Nucleus accumbens (tissue), 56 donors: ENCODE results near the gene CST7.
"Not testable (repeated sequence)": the region's sequence is repeated elsewhere in the genome, so short reads cannot be mapped to it uniquely, and the experiment has no call there.

Experiments used
- DNase-seq, 56 donors: peaks; one replicate each; lab custom pipeline; 2025; lab: John Stamatoyannopoulos, UW

Gene CST7

DNA sequence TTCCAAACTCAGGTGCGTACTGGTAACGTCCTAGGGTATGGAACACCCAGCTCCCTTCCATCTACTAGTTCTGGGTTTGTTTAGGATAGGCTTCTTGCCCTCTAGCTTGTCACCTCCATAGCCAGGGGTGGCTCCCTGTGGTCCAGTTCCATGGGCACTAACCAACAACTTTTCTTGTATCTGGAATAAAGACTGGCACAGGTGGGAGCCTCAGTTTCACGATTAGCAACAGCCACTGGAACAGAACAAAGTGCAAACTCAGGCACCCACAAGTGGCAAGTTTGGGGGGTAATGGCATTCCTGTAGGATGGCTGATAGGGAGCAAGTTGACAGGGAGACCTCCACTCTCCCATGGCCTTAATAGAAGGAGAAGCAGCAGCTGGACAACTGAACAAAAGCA, 49.1 kb downstream of the CST7 start:
- DNase-seq: no peak

DNA sequence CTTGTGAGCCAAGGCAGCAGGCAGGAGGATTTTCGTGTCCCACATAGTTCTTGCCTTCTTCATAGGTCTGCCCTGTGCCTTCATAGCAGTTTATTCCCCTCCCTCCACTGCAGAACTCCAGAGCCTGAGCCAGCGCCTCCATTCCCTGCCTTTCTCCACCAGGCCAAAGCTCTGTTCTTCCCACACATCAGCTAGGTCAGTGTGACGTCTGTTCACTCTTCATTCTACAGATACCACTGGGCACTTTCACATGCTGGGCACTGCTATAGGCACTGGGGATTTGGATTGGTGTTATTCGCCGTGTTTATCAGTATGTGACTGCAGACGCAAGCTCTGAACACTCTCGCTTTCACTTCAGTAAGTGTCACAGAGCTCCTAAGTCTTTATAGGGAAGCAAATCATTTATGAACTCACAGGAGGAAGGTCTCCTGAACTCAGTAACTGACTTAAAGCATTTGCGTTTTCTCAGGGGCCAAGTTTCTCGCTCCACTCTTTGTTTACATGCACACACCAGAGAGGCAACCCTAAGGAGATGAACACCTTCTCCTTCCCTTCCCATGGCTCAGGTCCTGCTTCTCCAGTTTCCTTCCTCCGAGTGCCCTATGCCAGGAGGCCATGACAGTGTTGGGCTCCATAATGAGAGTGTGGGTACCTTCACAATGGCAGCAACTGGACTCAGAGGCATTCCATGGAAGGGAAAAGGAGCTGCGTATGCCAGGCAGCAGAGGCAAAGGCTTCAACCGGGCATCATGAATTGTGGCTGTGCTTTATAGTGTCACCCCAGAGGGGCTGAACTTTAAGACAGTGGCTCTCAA, 49.8 kb downstream of the CST7 start:
- DNase-seq: no peak

DNA sequence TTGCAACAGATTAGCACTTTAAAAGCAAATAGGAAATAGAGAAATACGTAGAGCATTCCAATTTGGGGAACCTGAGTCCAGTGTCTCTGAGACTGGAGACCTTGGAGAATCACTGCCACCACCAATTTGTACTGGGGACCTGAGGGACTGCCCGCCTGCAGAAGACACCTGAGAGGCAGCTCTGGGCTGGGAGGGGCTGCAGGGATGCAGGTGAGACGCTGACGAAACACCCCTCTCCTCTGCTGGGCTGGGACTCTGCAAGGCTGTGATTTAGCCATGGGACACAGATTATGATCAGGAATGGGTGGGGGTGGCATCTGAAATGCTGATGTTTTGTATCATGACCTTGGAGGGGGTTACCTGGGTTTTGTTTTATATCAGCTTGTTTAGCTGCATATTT, 50.5 kb downstream of the CST7 start:
- no peak for DNase-seq

DNA sequence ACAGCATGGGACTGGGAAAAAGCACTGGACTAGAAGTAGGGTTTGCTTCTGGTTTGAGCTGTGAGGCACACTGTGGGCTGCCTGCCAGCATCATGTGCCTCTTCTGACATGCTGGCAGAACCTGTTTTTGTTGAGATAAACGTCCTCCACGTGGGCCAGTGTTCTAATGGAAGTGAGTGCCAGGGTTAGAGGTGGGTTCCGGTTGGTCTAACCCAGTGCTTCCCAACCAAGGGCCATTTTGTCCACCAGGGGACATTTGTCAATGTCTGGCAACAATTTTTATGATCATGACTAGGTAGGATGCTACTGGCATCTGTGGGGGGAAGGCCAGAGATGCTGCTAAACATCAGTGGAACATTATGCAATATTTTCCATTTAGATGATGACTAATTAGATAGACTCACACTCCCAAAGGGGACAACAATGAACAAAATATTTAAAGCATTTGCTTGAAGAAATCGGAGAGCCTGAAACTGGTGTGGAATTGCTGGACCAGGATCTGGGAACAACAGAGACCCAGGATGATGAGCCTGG, 51.3 kb downstream of the CST7 start:
- peak in 6 of 56 donors; percentile 19 to 53 (median 30) for DNase-seq

DNA sequence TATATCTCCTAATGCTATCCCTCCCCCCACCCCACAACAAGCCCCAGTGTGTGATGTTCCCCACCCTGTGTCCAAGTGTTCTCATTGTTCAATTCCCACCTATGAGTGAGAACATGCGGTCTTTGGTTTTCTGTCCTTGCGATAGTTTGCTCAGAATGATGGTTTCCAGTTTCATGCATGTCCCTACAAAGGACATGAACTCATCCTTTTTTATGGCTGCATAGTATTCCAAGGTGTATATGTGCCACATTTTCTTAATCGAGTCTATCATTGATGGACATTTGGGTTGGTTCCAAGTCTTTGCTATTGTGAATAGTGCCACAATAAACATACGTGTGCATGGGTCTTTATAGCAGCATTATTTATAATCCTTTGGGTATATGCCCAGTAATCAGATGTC, 52.3 kb downstream of the CST7 start:
- DNase-seq: not testable (repeated sequence)

DNA sequence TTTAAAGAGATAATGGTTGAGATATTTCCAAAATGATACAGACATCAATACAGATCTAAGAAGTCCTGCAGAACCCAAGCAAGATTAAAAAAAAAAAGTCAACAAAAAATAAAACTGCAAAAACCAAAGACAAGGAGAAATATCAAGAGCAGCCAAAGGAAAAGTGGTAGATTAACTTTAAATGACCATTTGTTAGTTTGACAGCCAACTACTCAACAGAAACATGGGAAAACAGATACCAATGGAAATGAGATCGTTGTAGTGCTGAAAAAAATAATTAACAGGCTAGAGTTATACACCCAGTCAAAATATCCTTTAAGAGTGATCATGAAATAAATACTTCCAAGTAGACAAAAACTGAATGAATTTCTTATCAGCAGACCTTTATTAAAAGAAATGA, 53.9 kb downstream of the CST7 start:
- no peak for DNase-seq

DNA sequence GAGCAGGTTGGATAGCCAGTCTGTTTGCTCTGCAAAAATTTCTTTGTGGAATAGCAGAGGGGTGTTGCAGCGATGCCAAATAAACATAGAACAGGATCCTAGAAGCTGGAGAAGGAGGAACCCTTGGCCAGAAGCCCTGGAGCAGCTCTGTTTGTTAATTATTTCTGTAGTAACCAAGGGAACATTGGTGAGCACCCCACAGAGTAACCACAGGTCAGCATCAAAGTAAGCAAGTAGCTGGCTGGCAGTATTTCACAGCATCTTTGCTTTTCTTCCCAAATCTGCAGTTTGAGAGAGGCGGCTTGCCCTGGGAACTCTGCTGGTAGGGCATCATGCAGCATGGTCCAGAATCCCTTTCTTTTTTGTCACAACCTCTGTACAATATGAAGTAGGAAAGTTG, 56.2 kb downstream of the CST7 start:
- peak in 11 of 56 donors; percentile 22 to 64 (median 47) for DNase-seq

DNA sequence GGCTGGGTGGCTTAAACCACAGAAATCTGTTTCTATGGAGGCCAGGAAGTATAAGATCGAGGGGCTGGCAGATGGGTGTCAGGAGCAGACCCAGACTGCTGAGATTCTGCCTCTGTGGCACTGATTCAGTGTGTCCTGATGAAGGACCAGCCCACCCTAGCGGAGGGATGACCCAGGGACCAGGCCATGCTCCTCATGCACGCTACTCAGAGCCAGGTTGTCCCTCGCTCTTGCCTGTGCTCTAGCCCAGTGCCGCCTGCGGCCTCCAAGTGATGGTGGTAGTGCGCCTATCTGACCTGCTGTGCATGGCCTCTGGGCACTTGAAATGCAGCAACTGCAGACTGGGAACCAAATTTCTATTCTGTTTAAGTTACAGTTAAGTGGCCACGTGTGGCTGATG, 56.6 kb downstream of the CST7 start:
- no peak for DNase-seq

DNA sequence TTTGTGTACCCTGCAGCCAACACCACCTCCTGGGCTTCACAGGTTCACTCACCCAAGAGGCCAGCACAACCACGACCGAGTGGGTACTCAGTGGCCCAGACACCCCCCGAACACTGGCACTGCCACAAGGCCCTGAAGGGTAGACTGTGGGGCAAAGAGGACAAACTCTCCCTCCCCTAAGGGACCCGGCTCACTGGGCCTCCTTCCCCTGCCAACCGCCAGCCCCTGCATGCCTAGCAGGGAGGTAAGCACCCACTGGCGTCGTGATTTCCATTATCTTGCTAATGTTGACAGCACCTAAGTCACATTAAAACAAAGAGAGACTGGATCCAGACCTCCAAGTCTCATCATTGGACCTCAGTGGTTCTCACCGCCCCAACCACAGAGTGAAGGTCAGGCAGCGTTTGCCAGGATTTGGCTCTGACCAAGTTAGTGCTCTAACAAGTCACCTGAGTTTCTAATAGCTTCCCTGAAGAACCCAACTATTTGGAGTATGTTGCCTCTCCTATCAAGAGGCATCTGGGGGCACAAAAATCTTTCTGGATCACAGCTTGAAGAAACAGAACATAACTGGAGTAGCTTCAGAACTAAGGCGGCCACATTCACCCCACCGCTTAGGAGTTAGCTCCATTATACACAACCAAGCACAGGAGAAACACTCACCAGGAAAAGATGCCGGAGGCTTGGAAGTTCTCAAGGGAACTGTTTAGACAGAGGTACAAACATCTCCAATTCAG, 57.5 kb downstream of the CST7 start:
- no peak for DNase-seq

DNA sequence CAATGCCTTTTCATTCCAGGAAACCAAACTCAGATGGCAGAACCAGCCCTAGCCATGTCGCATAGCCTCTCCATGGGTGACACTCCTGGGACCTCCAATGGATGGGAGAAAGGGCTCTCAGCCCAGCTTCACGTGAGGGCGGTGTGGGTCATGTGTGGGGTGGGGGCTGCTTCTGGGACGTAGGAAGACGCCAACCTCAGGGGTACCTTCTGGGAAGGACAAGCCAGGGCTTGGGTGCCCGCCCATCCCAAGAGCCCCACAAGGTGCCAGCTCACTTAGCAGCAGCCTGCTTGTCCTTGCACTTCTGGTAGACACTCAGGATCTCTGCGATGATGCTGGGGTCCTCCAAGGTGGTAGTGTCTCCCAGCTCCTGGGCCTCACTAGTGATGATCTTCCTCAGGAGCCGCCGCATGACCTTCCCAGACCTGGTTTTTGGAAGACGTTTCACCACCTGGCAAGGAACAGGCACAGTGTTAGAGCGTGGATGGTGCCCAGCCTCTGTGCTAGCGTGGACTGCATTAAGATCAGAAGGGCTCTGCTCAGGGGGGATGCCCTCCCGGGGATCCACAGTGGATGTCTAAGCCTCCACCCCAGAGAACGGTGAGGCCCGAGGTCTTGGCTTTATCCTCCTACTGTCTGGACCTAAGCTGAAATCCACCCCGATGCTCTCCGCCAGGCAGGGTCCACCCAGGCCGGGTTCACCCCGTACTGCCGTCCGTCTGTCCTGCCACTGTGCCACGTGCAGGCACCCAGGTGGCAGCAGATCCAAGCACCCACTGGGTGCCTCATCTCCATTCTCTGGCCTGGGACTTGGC, 58.6 kb downstream of the CST7 start:
- no peak for DNase-seq

DNA sequence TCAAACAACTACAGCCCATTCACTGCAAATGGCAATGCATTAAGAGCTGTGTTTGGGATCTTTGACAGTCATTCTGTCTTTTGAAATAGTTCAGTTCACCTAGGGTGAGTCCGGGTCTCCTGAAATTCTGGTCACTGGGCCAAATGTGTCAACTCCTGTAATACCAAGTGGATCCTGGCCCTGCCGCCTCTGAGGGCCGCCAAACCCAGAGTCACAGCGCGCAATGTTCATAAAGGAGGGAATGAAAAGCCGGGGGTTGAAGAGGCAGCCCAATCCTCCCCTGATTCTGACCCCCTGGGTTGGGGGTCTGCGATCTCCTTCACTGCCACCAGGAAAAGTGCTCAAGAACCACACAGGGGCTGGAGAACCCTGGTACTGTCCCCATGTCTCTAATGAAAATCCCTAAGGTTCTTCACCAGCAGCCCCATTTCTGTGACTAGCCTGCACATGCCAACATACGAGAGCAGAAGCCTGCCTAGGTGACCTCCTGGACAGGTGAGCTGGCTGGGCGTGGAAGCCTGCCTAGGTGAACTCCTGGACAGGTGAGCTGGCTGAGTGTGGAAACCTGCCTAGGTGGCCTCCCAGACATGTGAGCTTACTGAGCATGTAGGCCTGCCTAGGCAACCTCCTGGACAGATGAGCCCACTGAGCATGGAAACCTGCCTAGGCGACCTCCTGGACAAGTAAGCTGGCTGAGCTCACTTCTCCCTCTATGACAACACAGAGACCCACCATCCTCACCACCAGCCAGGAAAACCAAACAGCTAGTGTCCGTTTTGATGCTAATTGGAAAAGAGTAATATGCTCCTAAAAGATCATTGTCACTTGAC, 59.5 kb downstream of the CST7 start:
- no peak for DNase-seq
